GM13976 (cell line): ENCODE data around the gene CATSPERB.
"Not testable (repeated sequence)": the region's sequence is repeated elsewhere in the genome, so short reads cannot be mapped to it uniquely, and the experiment has no call there.

Experiments
- DNase-seq: peaks from one replicate; pipeline ENCODE4 v3.0.0; 2012; ENCODE audit warnings: low spot score
- CTCF ChIP-seq: IDR thresholded peaks from 2 replicates; pipeline ENCODE4 v1.5.1; 2012; ENCODE audit warnings: borderline replicate concordance, mild to moderate bottlenecking; ENCODE audit not compliant: insufficient read depth; ENCODE audit errors: extremely low read depth, missing control alignments, control extremely low read depth
- in situ Hi-C: fragments of 300-500 bp; cut with MboI; formaldehyde crosslinking; loops from one replicate; pipeline ENCODE4 v1.12.0; 2022; ENCODE audit warnings: low sequenced_read_pairs, mixed read lengths, inconsistent platforms; ENCODE audit not compliant: unreplicated experiment

Gene CATSPERB

GRCh38 chr14:91706996-91707395 is 24.9 kb downstream of the CATSPERB start:
- no peak for TF ChIP-seq CTCF
- in situ Hi-C loops, result no loop called here
- DNase-seq, result no peak

- no peak for TF ChIP-seq CTCF
- no peak for DNase-seq
- in situ Hi-C loops, result no loop called here
Observed at GRCh38 chr14:91694643-91695042, 37.2 kb downstream of the CATSPERB start.

- TF ChIP-seq CTCF, result no peak
- in situ Hi-C loops, result no loop called here
- no peak for DNase-seq
Observed at GRCh38 chr14:91693346-91693745, 38.5 kb downstream of the CATSPERB start.

GRCh38 chr14:91692075-91692474 is 39.8 kb downstream of the CATSPERB start:
- in situ Hi-C loops, result no loop called here
- DNase-seq, result no peak
- TF ChIP-seq CTCF, result no peak

GRCh38 chr14:91689608-91690007 is 42.3 kb downstream of the CATSPERB start:
- in situ Hi-C loops, result no loop called here
- TF ChIP-seq CTCF, result no peak

GRCh38 chr14:91687436-91687835 is 44.5 kb downstream of the CATSPERB start:
- in situ Hi-C loops, DNase-seq: not testable (repeated sequence)

More at GRCh38 chr14:91689608-91690007, 42.3 kb downstream of the CATSPERB start:
- DNase-seq, result no peak

- TF ChIP-seq CTCF, result no peak
- DNase-seq, result no peak
- in situ Hi-C loops, result no loop called here
Observed at GRCh38 chr14:91685600-91685999, 46.3 kb downstream of the CATSPERB start.
